NCI-H526 treated with DMSO at 0.1 percent for 48 hours (cell line): ENCODE data around the gene INSL6.
"Not testable (repeated sequence)": the region's sequence is repeated elsewhere in the genome, so short reads cannot be mapped to it uniquely, and the experiment has no call there.

ENCODE experiments used
- DNase-seq: peaks from one replicate; lab custom pipeline; 2025; lab: John Stamatoyannopoulos, UW

Gene INSL6

GRCh38 chr9:5185220-5185840 lies at the start of gene INSL6:
Gene INSL6, minus strand, starts transcription at chr9:5185639. Its CDS starts 37 bp downstream, at chr9:5185602.
- DNase-seq = no peak

GRCh38 chr9:5231212-5231611 lies 45.8 kb upstream of the INSL6 start, which contains the start of gene INSL4:
Gene INSL4, plus strand, starts transcription at chr9:5231419. Its CDS starts 105 bp downstream, at chr9:5231524.
- no peak for DNase-seq

- no peak for DNase-seq
Observed at GRCh38 chr9:5230554-5230953, 45.1 kb upstream of the INSL6 start.

- no peak for DNase-seq
Observed at GRCh38 chr9:5205071-5205470, 19.6 kb upstream of the INSL6 start.

- no peak for DNase-seq
Observed at GRCh38 chr9:5195463-5195862, 10.0 kb upstream of the INSL6 start.

- no peak for DNase-seq
Observed at GRCh38 chr9:5193345-5193744, 7.9 kb upstream of the INSL6 start.

GRCh38 chr9:5191985-5192384 lies 6.5 kb upstream of the INSL6 start:
- DNase-seq = no peak

- DNase-seq = no peak
Observed at GRCh38 chr9:5188060-5188984, 2.9 kb upstream of the INSL6 start.

- peak; percentile 52 for DNase-seq
Observed at GRCh38 chr9:5186416-5187169, 1.2 kb upstream of the INSL6 start.

GRCh38 chr9:5184776-5185175 lies 663 bp downstream of the INSL6 start:
- no peak for DNase-seq

GRCh38 chr9:5180631-5181030 lies 4.8 kb downstream of the INSL6 start:
- DNase-seq = not testable (repeated sequence)

GRCh38 chr9:5178126-5178805 lies 7.2 kb downstream of the INSL6 start:
- DNase-seq = no peak

GRCh38 chr9:5146241-5146640 lies 39.2 kb downstream of the INSL6 start:
- DNase-seq = no peak

- DNase-seq = no peak
Observed at GRCh38 chr9:5144217-5144616, 41.2 kb downstream of the INSL6 start.

GRCh38 chr9:5140151-5140550 lies 45.3 kb downstream of the INSL6 start:
- no peak for DNase-seq

- no peak for DNase-seq
Observed at GRCh38 chr9:5122516-5122915, 62.9 kb downstream of the INSL6 start.

- DNase-seq = no peak
Observed at GRCh38 chr9:5122116-5122515, 63.3 kb downstream of the INSL6 start.

- DNase-seq = no peak
Observed at GRCh38 chr9:5113994-5114748, 71.3 kb downstream of the INSL6 start.
